Kidney (tissue), 14 donors: Measurements from ENCODE around the gene ALPG. TPM values are rescaled to one million over a fixed set of nuclear protein-coding genes. Genes with fewer than 3 reads are reported as not detected.

ENCODE experiments used
- DNase-seq, 5 donors: peaks; one replicate each; pipeline ENCODE4 v3.0.0-alpha.2; 2013 to 2020
- FAIRE-seq: peaks from 2 replicates; lab custom pipeline; 2012; peaks lifted over from hg19 to GRCh38; lab: Jason Lieb, UNC
- H3K27ac ChIP-seq, 2 donors: one replicate each; pipeline ENCODE4 v1.7.0; 2013; ENCODE audit warnings: low read depth in 2 of 2, low read length in 2 of 2, inconsistent platforms in 1 of 2
- H3K27me3 ChIP-seq: one replicate; pipeline ENCODE4 v1.7.1; 2013; ENCODE audit warnings: low read length, inconsistent platforms; ENCODE audit not compliant: control insufficient read depth, insufficient read depth
- H3K36me3 ChIP-seq, 3 donors: one replicate each; pipeline versions ENCODE4 v1.7.0 to v1.7.1; 2013; ENCODE audit warnings: low read length in 3 of 3, control low read depth in 1 of 3, inconsistent platforms in 1 of 3; ENCODE audit not compliant: insufficient read depth in 3 of 3, control insufficient read depth in 2 of 3
- H3K4me1 ChIP-seq, 3 donors: one replicate each; pipeline versions ENCODE4 v1.7.0 to v1.7.1; 2013; ENCODE audit warnings: low read length in 3 of 3, inconsistent platforms in 1 of 3, low read depth in 1 of 3; ENCODE audit not compliant: control insufficient read depth in 2 of 3, insufficient read depth in 2 of 3
- H3K4me3 ChIP-seq, 3 donors: one replicate each; pipeline versions ENCODE4 v1.7.0 to v1.8.1; 2013; ENCODE audit warnings: low read length in 3 of 3, control low read depth in 1 of 3, inconsistent platforms in 1 of 3
- H3K9ac ChIP-seq, 3 donors: one replicate each; pipeline versions ENCODE4 v1.7.0 to v1.7.1; 2013; ENCODE audit warnings: low read length in 3 of 3, control low read depth in 1 of 3, inconsistent platforms in 1 of 3
- H3K9me3 ChIP-seq, 3 donors: one replicate each; pipeline versions ENCODE4 v1.7.0 to v1.7.1; 2013; ENCODE audit warnings: low read length in 3 of 3, control low read depth in 1 of 3, inconsistent platforms in 1 of 3; ENCODE audit not compliant: control insufficient read depth in 2 of 3, insufficient read depth in 1 of 3
- intact Hi-C: fragments of 100-400 bp; cut with DNase I; formaldehyde crosslinking; loops from one replicate; pipeline ENCODE4 v1.11.1; 2022
- polyA plus RNA-seq: library from polyadenylated mRNA; stranded (reverse); fragments of 350-450 nt; fragmentation: Illumina TruSeq; extraction: RNeasy Lipid Tissue Mini Kit (QIAGEN cat#74804); gene quantifications from one replicate; pipeline ENCODE4 v1.2.3, GENCODE V29; 2014; ENCODE audit warnings: low read depth, low replicate concordance; ENCODE audit not compliant: insufficient read depth
- total RNA-seq: library from RNA; stranded (reverse); fragmentation: NEBNext Ultra II Directional; extraction: Animal tissue kit (Norgen Biotek cat#: 25700); gene quantifications from one replicate; pipeline ENCODE4 v1.2.1, GENCODE V29; 2021
- TF ChIP-seq, protein P1 (sequence below): IDR thresholded peaks from 3 replicates; pipeline ENCODE4 v1.5.1; 2012; ENCODE audit warnings: mild to moderate bottlenecking, moderate library complexity, borderline replicate concordance; ENCODE audit not compliant: insufficient read depth; ENCODE audit errors: extremely low read depth
- donor health status: control.
- donor health status: control.
- donor health status: control.
- donor health status: control.
- donor health status: control.
- donor health status: DM: yes; HTN: yes; CAD: no.
- donor health status: Normal renal cell carcinoma (clear cell type).

ALPG gene
- total and polyA plus RNA-seq, 2 donors from 2014 or later = not detected

- FAIRE-seq = no peak
- no peak overlapping the region for H3K27ac ChIP-seq
- peaks cover 19% of the 10 kb centered on the region for H3K27me3 ChIP-seq
- H3K9ac ChIP-seq = no peak overlapping the region
- peaks cover 0 to 11% (median 0%) of the 10 kb centered on the region in 3 donors for H3K4me1 ChIP-seq
- TF ChIP-seq, protein P1, sequence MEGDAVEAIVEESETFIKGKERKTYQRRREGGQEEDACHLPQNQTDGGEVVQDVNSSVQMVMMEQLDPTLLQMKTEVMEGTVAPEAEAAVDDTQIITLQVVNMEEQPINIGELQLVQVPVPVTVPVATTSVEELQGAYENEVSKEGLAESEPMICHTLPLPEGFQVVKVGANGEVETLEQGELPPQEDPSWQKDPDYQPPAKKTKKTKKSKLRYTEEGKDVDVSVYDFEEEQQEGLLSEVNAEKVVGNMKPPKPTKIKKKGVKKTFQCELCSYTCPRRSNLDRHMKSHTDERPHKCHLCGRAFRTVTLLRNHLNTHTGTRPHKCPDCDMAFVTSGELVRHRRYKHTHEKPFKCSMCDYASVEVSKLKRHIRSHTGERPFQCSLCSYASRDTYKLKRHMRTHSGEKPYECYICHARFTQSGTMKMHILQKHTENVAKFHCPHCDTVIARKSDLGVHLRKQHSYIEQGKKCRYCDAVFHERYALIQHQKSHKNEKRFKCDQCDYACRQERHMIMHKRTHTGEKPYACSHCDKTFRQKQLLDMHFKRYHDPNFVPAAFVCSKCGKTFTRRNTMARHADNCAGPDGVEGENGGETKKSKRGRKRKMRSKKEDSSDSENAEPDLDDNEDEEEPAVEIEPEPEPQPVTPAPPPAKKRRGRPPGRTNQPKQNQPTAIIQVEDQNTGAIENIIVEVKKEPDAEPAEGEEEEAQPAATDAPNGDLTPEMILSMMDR = no peak
- H3K36me3 ChIP-seq = no peaks in the 10 kb centered on the region
- intact Hi-C loops = no loop called here
- H3K9me3 ChIP-seq = no peaks in the 10 kb centered on the region
- DNase-seq = peak in 1 of 5 donors; percentile 10
- H3K4me3 ChIP-seq = no peak overlapping the region
These were observed 8.6 kb downstream of the ALPG start for GRCh38 chr2:232415138-232415690.

GRCh38 chr2:232415736-232416520 lies 9.3 kb downstream of the ALPG start:
- H3K27ac ChIP-seq = no peak overlapping the region
- no peaks in the 10 kb centered on the region for H3K9me3 ChIP-seq
- no peak overlapping the region for H3K4me3 ChIP-seq
- H3K4me1 ChIP-seq = peaks cover 0 to 15% (median 0%) of the 10 kb centered on the region in 3 donors
- peaks cover 21% of the 10 kb centered on the region for H3K27me3 ChIP-seq
- TF ChIP-seq, protein P1 = no peak
- intact Hi-C loops = no loop called here
- H3K9ac ChIP-seq = no peak overlapping the region
- no peaks in the 10 kb centered on the region for H3K36me3 ChIP-seq
- DNase-seq (peak in 1 of 5 donors; percentile 24), FAIRE-seq (no peak)

DNA sequence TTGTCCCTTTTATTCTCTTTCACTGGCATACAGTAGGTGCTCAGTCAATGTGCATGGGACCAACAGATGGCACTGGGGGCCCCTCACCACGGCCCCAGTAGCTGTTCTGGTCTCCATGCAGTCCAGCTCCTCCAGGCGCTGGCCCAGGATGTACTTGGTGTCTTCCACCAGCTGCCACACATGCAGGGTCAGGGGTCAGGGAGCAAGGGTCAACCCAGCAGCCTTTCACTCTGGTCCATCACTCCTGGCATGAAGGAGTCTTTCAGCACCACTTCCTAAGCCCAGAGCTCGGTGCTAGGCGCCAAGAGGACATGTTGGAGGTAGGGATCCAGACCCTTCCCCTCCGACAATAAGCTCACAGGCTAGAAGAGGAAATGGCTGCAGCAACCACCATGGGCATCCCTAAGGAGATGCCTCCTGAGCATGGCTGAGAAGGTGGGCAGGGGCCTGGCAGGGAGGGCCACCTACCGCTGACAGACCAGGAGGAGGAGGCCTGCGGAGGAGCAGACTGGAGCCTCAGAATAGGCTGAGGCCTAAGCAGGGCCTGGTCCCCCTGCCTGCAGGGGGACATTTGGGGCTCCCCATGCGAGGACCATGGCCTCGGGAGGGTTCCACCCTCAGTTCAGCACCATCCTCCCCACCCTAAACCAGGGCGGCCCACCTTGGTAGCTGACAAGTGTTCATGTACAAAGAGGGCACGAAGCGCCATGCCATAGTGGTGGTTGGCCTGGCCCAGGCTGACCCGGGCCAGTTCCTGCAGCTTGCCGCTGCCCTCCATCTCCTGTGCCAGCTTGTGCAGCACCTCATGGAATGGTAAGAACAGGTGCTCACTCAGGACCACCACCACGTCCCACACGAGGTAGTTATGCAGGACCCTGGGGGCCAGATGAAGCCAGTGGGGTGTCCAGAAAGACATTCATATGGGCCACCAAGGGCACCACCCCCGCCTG lies 10.2 kb downstream of the ALPG start:
- TF ChIP-seq, protein P1 = no peak
- FAIRE-seq (no peak), DNase-seq (peak in 1 of 5 donors; percentile 28)
- no peak overlapping the region for H3K4me3 ChIP-seq
- H3K9me3 ChIP-seq = no peaks in the 10 kb centered on the region
- H3K4me1 ChIP-seq = peaks cover 0 to 15% (median 0%) of the 10 kb centered on the region in 3 donors
- H3K9ac ChIP-seq = no peak overlapping the region
- H3K27me3 ChIP-seq = peaks cover 26% of the 10 kb centered on the region
- intact Hi-C loops = no loop called here
- no peak overlapping the region for H3K27ac ChIP-seq
- no peaks in the 10 kb centered on the region for H3K36me3 ChIP-seq
